Uterus (tissue), 2 donors: Measurements from ENCODE around the gene SLC25A21.

ENCODE experiments used
- CTCF ChIP-seq, 4 experiments: fragments of 200-600 bp in 2 of 4; fragments of 450-650 bp in 2 of 4; sonication (generic) in 2 of 4; IDR thresholded peaks; one replicate each; pipeline ENCODE4 v1.5.1; 2016 to 2019; ENCODE audit warnings: antibody characterized with exemption in 4 of 4, mild to moderate bottlenecking in 2 of 4, moderate library complexity in 1 of 4
- POLR2A ChIP-seq, 2 donors: fragments of 450-650 bp; IDR thresholded peaks; one replicate each; pipeline ENCODE4 v1.6.1; 2016; ENCODE audit warnings: antibody characterized with exemption in 2 of 2, mild to moderate bottlenecking in 1 of 2, moderate library complexity in 1 of 2

- TF ChIP-seq CTCF (IDR thresholded peaks at IDR 0.05) (no peak), POLR2A (IDR thresholded peaks at IDR 0.05) (no peak)
Observed at GRCh38 chr14:36738269-36738668, 434.1 kb downstream of the SLC25A21 start.
